Fibroblast of the aortic adventitia (primary cell): ENCODE data around the gene TNIP1. TPM values are rescaled to one million over a fixed set of nuclear protein-coding genes. Genes with fewer than 3 reads are reported as not detected.

Experiments used
- DNase-seq: peaks from one replicate; pipeline ENCODE4 v3.0.0-alpha.2; 2010; ENCODE audit warnings: low read depth
- H3K4me3 ChIP-seq: 2 replicates; pipeline ENCODE4 v1.5.1; 2011; ENCODE audit warnings: low read depth, mild to moderate bottlenecking, control low read depth, low read length, moderate library complexity
- CTCF ChIP-seq: IDR thresholded peaks from 2 replicates; pipeline ENCODE4 v1.5.1; 2011; ENCODE audit warnings: mild to moderate bottlenecking, low read length, control low read depth, inconsistent platforms; ENCODE audit not compliant: insufficient read depth
- total RNA-seq: library from RNA; depleted of rRNA; stranded (reverse); fragments of >200 nt; gene quantifications from 2 replicates; pipeline ENCODE4 v1.2.3, GENCODE V29; 2012; ENCODE audit warnings: low replicate concordance

Gene TNIP1
- total RNA-seq, 1 donor = 42.9 TPM

GRCh38 chr5:151113651-151114050, 32.8 kb upstream of the TNIP1 start:
- no peak for TF ChIP-seq CTCF
- no peak overlapping the region for H3K4me3 ChIP-seq
- no peak for DNase-seq

- DNase-seq = no peak
- TF ChIP-seq CTCF = no peak
- H3K4me3 ChIP-seq = no peak overlapping the region
Measured at GRCh38 chr5:151110992-151111391, 30.2 kb upstream of the TNIP1 start.

- TF ChIP-seq CTCF = no peak
- DNase-seq = no peak
- no peak overlapping the region for H3K4me3 ChIP-seq
Measured at GRCh38 chr5:151110122-151110681, 29.4 kb upstream of the TNIP1 start.

- TF ChIP-seq CTCF = no peak
- peak; percentile 20 for DNase-seq
- H3K4me3 ChIP-seq = no peak overlapping the region
Measured at GRCh38 chr5:151108566-151108965, 27.7 kb upstream of the TNIP1 start.

GRCh38 chr5:151107738-151108520, 27.1 kb upstream of the TNIP1 start:
- H3K4me3 ChIP-seq = no peak overlapping the region
- TF ChIP-seq CTCF = no peak
- DNase-seq = peak; percentile 60

- no peak for DNase-seq
- H3K4me3 ChIP-seq = no peak overlapping the region
- TF ChIP-seq CTCF = no peak
Measured at GRCh38 chr5:151107084-151107483, 26.2 kb upstream of the TNIP1 start.
